A375 (cell line): ENCODE results near the gene FBXL4. TPM values are rescaled to one million over a fixed set of nuclear protein-coding genes. Genes with fewer than 3 reads are reported as not detected.

Experiments
- total RNA-seq: library from RNA; depleted of rRNA; stranded (reverse); fragments of >200 nt; shearing (Covaris generic); gene quantifications from 2 replicates; pipeline ENCODE4 v1.2.3, GENCODE V29; 2014; rRNA removed

Gene FBXL4
- total RNA-seq = 3.6 and 3.9 TPM in 2 replicates

DNA sequence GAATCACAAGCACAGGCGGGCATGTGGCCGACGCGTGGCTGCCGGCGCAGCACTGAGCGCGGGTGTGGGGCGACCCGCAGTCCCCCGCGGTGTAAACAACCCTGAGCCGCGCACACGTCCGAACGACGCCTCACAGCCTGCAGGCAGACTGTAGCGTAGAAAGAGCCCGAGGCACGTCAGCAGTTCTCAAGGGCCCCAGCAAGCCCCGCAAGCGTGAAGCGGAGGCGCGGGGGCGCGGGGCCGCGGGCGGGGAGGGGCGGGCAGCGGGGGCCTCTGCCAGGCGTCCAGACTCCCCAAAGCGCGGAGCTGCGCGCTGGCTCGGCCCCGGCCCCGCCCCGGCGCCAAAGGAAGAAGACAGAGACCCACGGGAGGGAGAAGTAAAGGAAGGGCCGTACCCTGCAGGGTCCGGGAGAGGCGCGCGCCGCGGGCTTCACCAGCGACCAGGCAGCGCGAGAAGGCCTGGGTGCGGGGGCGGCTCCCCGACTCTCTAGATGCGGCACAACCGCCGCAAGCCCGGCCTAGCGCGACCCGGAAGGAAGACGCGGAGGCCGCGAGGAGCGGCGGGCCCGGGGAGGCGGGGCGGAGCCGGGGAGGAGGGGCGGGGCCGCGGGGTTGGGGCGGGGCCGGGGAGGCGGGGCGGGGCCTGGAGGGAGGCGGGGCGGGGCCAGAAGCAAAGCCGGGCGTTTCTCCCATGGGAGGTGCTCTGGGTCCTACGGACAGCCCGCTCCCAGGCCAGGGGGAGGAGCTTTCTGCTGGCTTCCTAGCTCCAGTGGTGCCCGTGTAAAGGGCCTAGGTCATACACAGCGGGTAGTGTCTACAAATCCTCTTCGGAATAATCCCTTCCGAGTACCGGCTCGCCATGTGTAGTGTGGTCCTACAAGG, at the start of gene FBXL4:
Gene FBXL4 (minus strand): TSS at position 536 of the 882 bp plus-strand sequence. CDS start 20,958 bp downstream, outside the sequence.

DNA sequence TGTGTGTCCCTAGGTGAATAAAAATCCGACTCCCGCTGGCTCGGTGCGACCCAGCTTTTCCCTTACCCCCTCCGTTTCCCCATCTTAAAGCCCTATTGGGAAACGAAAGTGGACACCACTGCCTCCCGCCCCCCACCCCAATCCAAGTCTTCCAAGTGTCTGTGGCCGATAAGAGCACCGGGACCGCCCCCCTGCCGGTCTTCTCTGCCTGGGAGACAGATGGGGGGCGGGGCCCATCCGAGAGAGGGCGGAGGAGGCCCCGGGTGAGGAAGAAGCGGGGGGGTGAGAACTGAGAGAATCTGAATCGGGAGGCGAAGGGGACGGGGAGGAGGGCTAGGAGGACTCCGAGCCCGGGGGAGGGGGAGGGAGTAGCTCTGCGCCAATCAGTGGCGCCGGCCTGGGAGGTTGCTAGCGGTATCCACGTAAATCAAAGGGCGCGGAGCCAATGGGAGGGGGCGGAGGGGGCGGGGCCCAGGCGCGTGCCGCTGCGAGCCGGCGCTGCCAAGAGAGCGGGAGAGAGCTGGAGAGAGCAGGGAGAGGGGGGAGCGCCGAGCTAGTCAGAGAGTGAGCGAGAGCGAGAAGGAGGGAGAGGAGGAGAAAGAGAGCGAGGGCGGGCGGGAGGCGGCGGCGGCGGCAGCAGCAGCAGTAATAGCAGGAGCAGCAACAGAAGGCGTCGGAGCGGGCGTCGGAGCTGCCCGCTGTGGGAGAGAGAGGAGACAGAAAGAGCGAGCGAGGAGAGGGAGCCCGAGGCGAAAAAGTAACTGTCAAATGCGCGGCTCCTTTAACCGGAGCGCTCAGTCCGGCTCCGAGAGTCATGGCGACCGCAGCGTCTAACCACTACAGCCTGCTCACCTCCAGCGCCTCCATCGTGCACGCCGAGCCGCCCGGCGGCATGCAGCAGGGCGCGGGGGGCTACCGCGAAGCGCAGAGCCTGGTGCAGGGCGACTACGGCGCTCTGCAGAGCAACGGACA, 113.4 kb downstream of the FBXL4 start, which contains the start of gene POU3F2:
Gene POU3F2 (plus strand): TSS at position 515 of the 972 bp plus-strand sequence. CDS start 300 bp downstream, at position 815.

Other genes starting within 250 kb of the FBXL4 start
- 4.5 and 5.0 TPM in 2 replicates for gene POU3F2, start 113.4 kb downstream of the FBXL4 start, total RNA-seq